HG03457 (cell line): ENCODE results near the gene ACAD9.

Source experiments
- ATAC-seq: cut with Tn5 transposase; IDR thresholded peaks from one replicate; pipeline ENCODE4 v1.9.1; 2021; ENCODE audit warnings: moderate number of reproducible peaks; ENCODE audit not compliant: unreplicated experiment

Gene ACAD9

GRCh38 chr3:128932516-128933212, 53.2 kb downstream of the ACAD9 start:
- ATAC-seq, result no peak

GRCh38 chr3:128933213-128933921, 53.9 kb downstream of the ACAD9 start:
- ATAC-seq, result no peak

- no peak for ATAC-seq
Measured at GRCh38 chr3:128933922-128934253, 54.5 kb downstream of the ACAD9 start.

GRCh38 chr3:128935922-128936321, 56.5 kb downstream of the ACAD9 start:
- no peak for ATAC-seq

- no peak for ATAC-seq
Measured at GRCh38 chr3:128936341-128936740, 56.9 kb downstream of the ACAD9 start.

- ATAC-seq, result no peak
Measured at GRCh38 chr3:128940252-128940651, 60.8 kb downstream of the ACAD9 start.

GRCh38 chr3:128942161-128942952, 62.9 kb downstream of the ACAD9 start:
- no peak for ATAC-seq

GRCh38 chr3:128945041-128945877, 65.8 kb downstream of the ACAD9 start:
- ATAC-seq, result no peak

GRCh38 chr3:128945878-128946175, 66.4 kb downstream of the ACAD9 start:
- ATAC-seq, result no peak

GRCh38 chr3:128946411-128946810, 67.0 kb downstream of the ACAD9 start:
- ATAC-seq, result no peak

- ATAC-seq, result no peak
Measured at GRCh38 chr3:128949158-128949557, 69.7 kb downstream of the ACAD9 start.

GRCh38 chr3:128950223-128950938, 71.0 kb downstream of the ACAD9 start:
- no peak for ATAC-seq

- no peak for ATAC-seq
Measured at GRCh38 chr3:128956440-128956839, 77.0 kb downstream of the ACAD9 start.
